IMR-90 (cell line): ENCODE measurements around the gene OR6J1. TPM values are rescaled to one million over a fixed set of nuclear protein-coding genes. Genes with fewer than 3 reads are reported as not detected.

ENCODE experiments used
- ATAC-seq: fragments of 200-7000 bp; cut with Tn5 transposase; 2 replicates; pipeline ENCODE4 v1.9.1; 2020; ENCODE audit warnings: low read depth, mild to moderate bottlenecking, moderate library complexity
- BruUV-seq: library from RNA; stranded (reverse); fragments of 400-500 nt; replicated peaks from 2 replicates; lab custom pipeline; 2021; lab: Mats Ljungman, UMichigan
- CTCF ChIA-PET: fragments of 300-600 bp; formaldehyde crosslinking; extraction: SDS; loops from one replicate; lab custom pipeline; 2021; ENCODE audit warnings: antibody characterized with exemption; lab: Yijun Ruan, JAX
- POLR2A ChIA-PET: fragments of 300-600 bp; sonication (Branson Sonifier 250); formaldehyde crosslinking; loops from one replicate; lab custom pipeline; 2022; ENCODE audit warnings: antibody characterized with exemption; ENCODE audit not compliant: unreplicated experiment; lab: Charles Lee
- DNase-seq: peaks from one replicate; pipeline ENCODE4 v3.0.0; 2013
- H2AFZ ChIP-seq: replicated peaks from 2 replicates; pipeline ENCODE3; 2013; ENCODE audit warnings: low read length, mild to moderate bottlenecking; ENCODE audit not compliant: poor library complexity
- H2AK5ac ChIP-seq: 2 replicates; pipeline ENCODE4 v1.6.1; 2013; ENCODE audit warnings: low read depth, low read length, inconsistent platforms
- H2AK9ac ChIP-seq: replicated peaks from 2 replicates; pipeline ENCODE3; 2013; ENCODE audit warnings: mild to moderate bottlenecking, low read depth, low read length, moderate library complexity; ENCODE audit not compliant: poor library complexity
- H2BK120ac ChIP-seq: 2 replicates; pipeline ENCODE4 v1.6.1; 2013; ENCODE audit warnings: low read depth, low read length, inconsistent platforms
- H2BK15ac ChIP-seq: 3 replicates; pipeline ENCODE4 v1.6.1; 2013; ENCODE audit warnings: low read depth, low read length, inconsistent platforms
- H2BK20ac ChIP-seq: 2 replicates; pipeline ENCODE4 v1.6.1; 2013; ENCODE audit warnings: low read depth, mild to moderate bottlenecking, inconsistent platforms, low read length, moderate library complexity
- H2BK5ac ChIP-seq: 2 replicates; pipeline ENCODE4 v1.6.1; 2013; ENCODE audit warnings: mild to moderate bottlenecking, low read depth, low read length, inconsistent platforms; ENCODE audit not compliant: poor library complexity, severe bottlenecking
- H3K14ac ChIP-seq: replicated peaks from 2 replicates; pipeline ENCODE4 v1.6.1; 2013; ENCODE audit warnings: low read depth, low read length, inconsistent platforms
- H3K18ac ChIP-seq: 2 replicates; pipeline ENCODE4 v1.6.1; 2013; ENCODE audit warnings: low read depth, low read length, control low read depth
- H3K23ac ChIP-seq: 2 replicates; pipeline ENCODE4 v1.6.1; 2013; ENCODE audit warnings: low read depth, low read length, inconsistent platforms
- H3K27ac ChIP-seq: 2 replicates; pipeline ENCODE4 v1.5.1; 2013; ENCODE audit warnings: mild to moderate bottlenecking, control low read depth, low read length; ENCODE audit not compliant: insufficient read depth
- H3K27me3 ChIP-seq: 2 replicates; pipeline ENCODE4 v1.6.1; 2013; ENCODE audit warnings: low read length; ENCODE audit not compliant: control insufficient read depth, insufficient read depth
- H3K36me3 ChIP-seq: 2 replicates; pipeline ENCODE4 v1.6.1; 2013; ENCODE audit warnings: low read length, mixed read lengths; ENCODE audit not compliant: control insufficient read depth, insufficient read depth
- H3K4ac ChIP-seq: 2 replicates; pipeline ENCODE4 v1.6.1; 2013; ENCODE audit warnings: low read depth, low read length, inconsistent platforms
- H3K4me1 ChIP-seq: 2 replicates; pipeline ENCODE4 v1.6.1; 2013; ENCODE audit warnings: low read length, mixed read lengths; ENCODE audit not compliant: control insufficient read depth, insufficient read depth
- H3K4me2 ChIP-seq: 2 replicates; pipeline ENCODE4 v1.6.1; 2013; ENCODE audit warnings: low read depth, mild to moderate bottlenecking, control low read depth, low read length, moderate library complexity
- H3K4me3 ChIP-seq: 2 replicates; pipeline ENCODE4 v1.5.1; 2013; ENCODE audit warnings: low read depth, mild to moderate bottlenecking, control low read depth, low read length, moderate library complexity; ENCODE audit not compliant: insufficient read depth
- H3K56ac ChIP-seq: 2 replicates; pipeline ENCODE4 v1.6.1; 2013; ENCODE audit warnings: low read length, inconsistent platforms; ENCODE audit not compliant: insufficient read depth; ENCODE audit errors: extremely low read depth
- H3K79me1 ChIP-seq, 2 experiments: 2 replicates each; pipeline ENCODE4 v1.6.1; 2013; ENCODE audit warnings: low read length in 2 of 2, inconsistent platforms in 1 of 2, low read depth in 1 of 2
- H3K9ac ChIP-seq: 2 replicates; pipeline ENCODE4 v1.6.1; 2013; ENCODE audit warnings: low read depth, low read length, control low read depth
- H3K9me1 ChIP-seq: 2 replicates; pipeline ENCODE4 v1.6.1; 2013; ENCODE audit warnings: low read length, inconsistent platforms; ENCODE audit not compliant: insufficient read depth
- H3K9me3 ChIP-seq: 2 replicates; pipeline ENCODE4 v1.6.1; 2013; ENCODE audit warnings: low read length; ENCODE audit not compliant: control insufficient read depth, insufficient read depth
- H4K20me1 ChIP-seq: 2 replicates; pipeline ENCODE4 v1.6.1; 2013; ENCODE audit warnings: low read length, inconsistent platforms; ENCODE audit not compliant: insufficient read depth
- H4K5ac ChIP-seq: 2 replicates; pipeline ENCODE4 v1.6.1; 2013; ENCODE audit warnings: mild to moderate bottlenecking, low read depth, low read length, control low read depth
- H4K8ac ChIP-seq, 2 experiments: 2 replicates each; pipeline ENCODE4 v1.6.1; 2013; ENCODE audit warnings: low read depth in 2 of 2, low read length in 2 of 2, control low read depth in 1 of 2, inconsistent platforms in 1 of 2
- H4K91ac ChIP-seq: 2 replicates; pipeline ENCODE4 v1.6.1; 2013; ENCODE audit warnings: low read depth, low read length, inconsistent platforms; ENCODE audit not compliant: insufficient read depth
- ELK1 ChIP-seq: fragments of 150-350 bp; IDR thresholded peaks from 2 replicates; pipeline ENCODE4 v1.6.1; 2016; ENCODE audit warnings: low read depth, mild to moderate bottlenecking, low read length, moderate library complexity, borderline replicate concordance
- MAFK ChIP-seq: IDR thresholded peaks from 2 replicates; pipeline ENCODE4 v1.6.1; 2012; ENCODE audit warnings: low read depth, low read length, improper control_type of control experiment
- RCOR1 ChIP-seq: IDR thresholded peaks from 2 replicates; pipeline ENCODE4 v1.6.1; 2012; ENCODE audit warnings: mild to moderate bottlenecking, low read length, improper control_type of control experiment; ENCODE audit not compliant: insufficient replicate concordance
- RFX5 ChIP-seq: IDR thresholded peaks from 2 replicates; pipeline ENCODE4 v1.8.0; 2012; ENCODE audit warnings: low read depth, mild to moderate bottlenecking, low read length, moderate library complexity
- WGBS, 2 experiments: methylation state at CpG; one replicate each; pipeline versions ENCODE4 v1.1.5 to v1.1.7; 2013; ENCODE audit warnings: missing lambda C conversion rate in 2 of 2; ENCODE audit not compliant: insufficient read length in 1 of 2; ENCODE audit errors: extremely low coverage in 2 of 2; 5-methylcytosine and 5-hydroxymethylcytosine counted together
- dilution Hi-C: fragments of 300-500 bp; cut with HindIII; formaldehyde crosslinking; loops from one replicate; pipeline ENCODE4 v1.14.3; 2018; ENCODE audit warnings: low sequenced_read_pairs; ENCODE audit not compliant: unreplicated experiment
- in situ Hi-C: fragments of 300-500 bp; cut with MboI; formaldehyde crosslinking; loops from 3 replicates; pipeline ENCODE4 v1.14.3; 2019; ENCODE audit warnings: low sequenced_read_pairs, inconsistent platforms, mixed read lengths
- intact Hi-C: fragments of 100-400 bp; cut with micrococcal nuclease; formaldehyde crosslinking; loops from 2 replicates; pipeline ENCODE4 v1.10.0; 2022
- polyA plus RNA-seq, 3 experiments: library from polyadenylated mRNA; depleted of rRNA; stranded (reverse); fragments of >200 nt; gene quantifications; 2 replicates each; pipeline ENCODE4 v1.2.3, GENCODE V29; 2012; ENCODE audit warnings: low replicate concordance in 1 of 3
- total RNA-seq: library from RNA; depleted of rRNA; stranded (reverse); fragments of >200 nt; gene quantifications from 2 replicates; pipeline ENCODE4 v1.2.3, GENCODE V29; 2012; rRNA removed

OR6J1 gene
- total and polyA plus RNA-seq, 2 of the 4 experiments (the other 2 are of a cell fraction): not detected

GRCh38 chr14:22583994-22584393 lies 60.2 kb downstream of the OR6J1 start:
- Histone ChIP-seq H4K20me1 (peaks cover 23% of the 10 kb centered on the region), H2BK5ac (no peak overlapping the region), H4K91ac (no peak overlapping the region), H3K36me3 (peaks cover 7% of the 10 kb centered on the region), H2AK5ac (no peak overlapping the region), H3K14ac (no peak overlapping the region), H3K79me1 (peaks cover 15 to 55% of the 10 kb centered on the region in 2 experiments), H2BK120ac (no peak overlapping the region), H3K23ac (peak overlapping the region; percentile 49; the same call in 1 of the 2 replicates), H3K4me3 (no peak overlapping the region), H4K5ac (no peak overlapping the region), H3K9me1 (peaks cover 8% of the 10 kb centered on the region), H3K4me1 (peaks cover 3% of the 10 kb centered on the region), H2AFZ (no peak overlapping the region), H3K9me3 (no peaks in the 10 kb centered on the region), H3K4ac (no peak overlapping the region), H3K27me3 (no peaks in the 10 kb centered on the region), H2AK9ac (no peak overlapping the region), H2BK15ac (no peak overlapping the region), H3K9ac (no peak overlapping the region), H3K4me2 (no peak overlapping the region), H2BK20ac (no peak overlapping the region), H4K8ac (no peak overlapping the region), H3K27ac (no peak overlapping the region), H3K56ac (no peak overlapping the region), H3K18ac (no peak overlapping the region)
- WGBS, 2 experiments: no CpG with 5 or more reads among the region's 1 CpG
- BruUV-seq: no TSS peak
- intact Hi-C loops (no loop called here), dilution Hi-C loops (no loop called here), in situ Hi-C loops (loop anchor here (10.0 kb wide), 1 partner anchor 261 kb away; no protein-coding TSS in a partner anchor)
- CTCF ChIA-PET: interaction anchor here (1.4 kb wide), 1 partner anchor 13 kb away, joined by 4 read pairs; no protein-coding TSS in a partner anchor
- DNase-seq: no peak
- POLR2A ChIA-PET: no interaction called here
- TF ChIP-seq RFX5 (no peak), ELK1 (no peak), MAFK (no peak), RCOR1 (no peak)
- no peak for ATAC-seq

Other genes starting within 250 kb of the OR6J1 start
- gene DAD1, start 55.1 kb downstream of the OR6J1 start, total RNA-seq: 396 and 449 TPM in 2 replicates
- gene DAD1, start 55.1 kb downstream of the OR6J1 start, polyA plus RNA-seq (2012; rRNA removed): 448 and 496 TPM in 2 replicates
- gene ABHD4, start 46.1 kb downstream of the OR6J1 start, total RNA-seq: 5.0 and 5.3 TPM in 2 replicates
- 21.8 and 22.0 TPM in 2 replicates for gene ABHD4, start 46.1 kb downstream of the OR6J1 start, polyA plus RNA-seq (2012; rRNA removed)
- 40.0 and 47.3 TPM in 2 replicates for gene OXA1L, start 122.3 kb upstream of the OR6J1 start, total RNA-seq
- gene OXA1L, start 122.3 kb upstream of the OR6J1 start, polyA plus RNA-seq (2012; rRNA removed): 113 and 161 TPM in 2 replicates
- gene SLC7A7, start 171.1 kb upstream of the OR6J1 start, total RNA-seq: 1.4 and 2.0 TPM in 2 replicates
- 1.4 and 1.8 TPM in 2 replicates for gene SLC7A7, start 171.1 kb upstream of the OR6J1 start, polyA plus RNA-seq (2012; rRNA removed)
- 23.9 and 51.4 TPM in 2 replicates for gene MRPL52, start 185.5 kb upstream of the OR6J1 start, total RNA-seq
- gene MRPL52, start 185.5 kb upstream of the OR6J1 start, polyA plus RNA-seq (2012; rRNA removed): 33.1 and 45.7 TPM in 2 replicates
- 124 and 156 TPM in 2 replicates for gene MMP14, start 192.2 kb upstream of the OR6J1 start, total RNA-seq
- 315 and 375 TPM in 2 replicates for gene MMP14, start 192.2 kb upstream of the OR6J1 start, polyA plus RNA-seq (2012; rRNA removed)
- gene LRP10, start 227.4 kb upstream of the OR6J1 start, total RNA-seq: 19.4 and 25.1 TPM in 2 replicates
- 118 and 121 TPM in 2 replicates for gene LRP10, start 227.4 kb upstream of the OR6J1 start, polyA plus RNA-seq (2012; rRNA removed)
- under 0.01 TPM in 2 replicates for gene REM2, start 238.9 kb upstream of the OR6J1 start, total RNA-seq
- 0.07 TPM in 1 of 2 replicates, not detected in the other for gene REM2, start 238.9 kb upstream of the OR6J1 start, polyA plus RNA-seq (2012; rRNA removed)